Measurements from ENCODE around the gene STX11. TPM values are rescaled to one million over a fixed set of nuclear protein-coding genes. Genes with fewer than 3 reads are reported as not detected.

STX11 gene
- total RNA-seq, 1 experiment from 2014 or later: 0.24 TPM

DNA sequence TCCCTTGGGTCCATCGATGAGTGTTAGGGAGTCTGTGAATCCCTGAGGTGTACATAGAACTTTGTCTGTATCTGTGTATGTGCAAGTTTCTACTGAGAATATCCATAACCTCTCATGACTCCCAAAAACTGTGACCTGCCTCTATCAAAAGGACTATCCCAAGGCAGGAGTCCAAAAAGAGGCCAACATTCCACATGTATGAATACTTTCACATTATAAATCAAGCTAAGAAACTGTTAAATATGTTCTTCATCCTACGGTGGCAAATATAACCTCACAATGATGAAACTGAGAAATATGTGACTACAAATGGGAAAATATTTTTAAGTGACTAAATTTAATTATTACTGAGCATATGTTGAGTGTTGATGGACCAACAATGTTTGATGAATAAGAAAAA is 16.1 kb upstream of the STX11 start:
- H3K4me3 Mint-ChIP-seq (ENCODE audit: low read depth, unreplicated experiment): no peak overlapping the region
- no peak overlapping the region for H3K27ac Mint-ChIP-seq (ENCODE audit: unreplicated experiment)
- no TSS peak for BruUV-seq (replicated peaks)
- CTCF ChIA-PET: no interaction called here
- no peaks in the 10 kb centered on the region for H3K27me3 Mint-ChIP-seq (ENCODE audit: unreplicated experiment)
- no peaks in the 10 kb centered on the region for H3K9me3 Mint-ChIP-seq (ENCODE audit: low read depth, unreplicated experiment)
- intact Hi-C loops (cut with micrococcal nuclease; ENCODE audit: unreplicated experiment): no loop called here
- peaks cover 13% of the 10 kb centered on the region for H3K4me1 Mint-ChIP-seq (ENCODE audit: low read depth, unreplicated experiment)
- no peaks in the 10 kb centered on the region for H3K36me3 Mint-ChIP-seq (ENCODE audit: insufficient read depth, unreplicated experiment)
- no peak for DNase-seq
- TF ChIP-seq CTCF (IDR thresholded peaks at IDR 0.05; ENCODE audit: unreplicated experiment): no peak

- intact Hi-C loops (cut with micrococcal nuclease; ENCODE audit: unreplicated experiment): no loop called here
- H3K27me3 Mint-ChIP-seq (ENCODE audit: unreplicated experiment): no peaks in the 10 kb centered on the region
- H3K4me3 Mint-ChIP-seq (ENCODE audit: low read depth, unreplicated experiment): no peak overlapping the region
Observed at GRCh38 chr6:144134737-144135136, 15.6 kb upstream of the STX11 start.

DNA sequence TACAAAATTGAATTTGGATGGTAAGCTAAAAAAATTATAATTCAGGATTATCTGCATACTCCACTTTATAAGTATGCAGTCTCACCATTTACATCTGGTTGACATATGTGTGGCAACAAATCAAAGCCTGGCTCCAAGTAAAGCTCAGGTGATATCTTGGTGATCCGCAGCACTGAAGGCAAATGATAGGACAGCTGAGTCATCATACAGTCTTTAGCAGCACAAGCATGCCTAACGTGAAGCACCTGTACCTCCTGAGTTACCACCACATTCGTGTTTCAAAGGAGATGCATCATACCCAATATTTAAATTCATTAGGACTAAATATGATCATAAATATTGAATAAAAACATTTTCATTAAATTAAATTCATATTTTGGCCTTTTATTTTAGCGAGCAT is 11.8 kb upstream of the STX11 start:
- Mint-ChIP-seq H3K9me3 (ENCODE audit: low read depth, unreplicated experiment) (no peaks in the 10 kb centered on the region), H3K27ac (ENCODE audit: unreplicated experiment) (no peak overlapping the region), H3K4me3 (ENCODE audit: low read depth, unreplicated experiment) (no peak overlapping the region), H3K27me3 (ENCODE audit: unreplicated experiment) (no peaks in the 10 kb centered on the region), H3K36me3 (ENCODE audit: insufficient read depth, unreplicated experiment) (no peaks in the 10 kb centered on the region), H3K4me1 (ENCODE audit: low read depth, unreplicated experiment) (no peaks in the 10 kb centered on the region)
- DNase-seq: no peak
- intact Hi-C loops (cut with micrococcal nuclease; ENCODE audit: unreplicated experiment): no loop called here
- CTCF ChIA-PET: interaction anchor here (1.2 kb wide), 1 partner anchor 32 kb away, joined by 3 read pairs; no protein-coding TSS in a partner anchor
- no TSS peak for BruUV-seq (replicated peaks)
- TF ChIP-seq CTCF (IDR thresholded peaks at IDR 0.05; ENCODE audit: unreplicated experiment): no peak

More at GRCh38 chr6:144134737-144135136, 15.6 kb upstream of the STX11 start:
- Mint-ChIP-seq H3K27ac (ENCODE audit: unreplicated experiment) (no peak overlapping the region), H3K36me3 (ENCODE audit: insufficient read depth, unreplicated experiment) (no peaks in the 10 kb centered on the region), H3K9me3 (ENCODE audit: low read depth, unreplicated experiment) (no peaks in the 10 kb centered on the region), H3K4me1 (ENCODE audit: low read depth, unreplicated experiment) (peaks cover 13% of the 10 kb centered on the region)
- BruUV-seq (replicated peaks): no TSS peak
- no peak for DNase-seq
- no peak for TF ChIP-seq CTCF (IDR thresholded peaks at IDR 0.05; ENCODE audit: unreplicated experiment)
- CTCF ChIA-PET: no interaction called here

- CTCF ChIA-PET: no interaction called here
- DNase-seq: no peak
- no peak overlapping the region for H3K4me3 Mint-ChIP-seq (ENCODE audit: low read depth, unreplicated experiment)
- H3K4me1 Mint-ChIP-seq (ENCODE audit: low read depth, unreplicated experiment): no peaks in the 10 kb centered on the region
- no peaks in the 10 kb centered on the region for H3K36me3 Mint-ChIP-seq (ENCODE audit: insufficient read depth, unreplicated experiment)
- H3K27me3 Mint-ChIP-seq (ENCODE audit: unreplicated experiment): no peaks in the 10 kb centered on the region
- TF ChIP-seq CTCF (IDR thresholded peaks at IDR 0.05; ENCODE audit: unreplicated experiment): no peak
- no peaks in the 10 kb centered on the region for H3K9me3 Mint-ChIP-seq (ENCODE audit: low read depth, unreplicated experiment)
- no peak overlapping the region for H3K27ac Mint-ChIP-seq (ENCODE audit: unreplicated experiment)
- intact Hi-C loops (cut with micrococcal nuclease; ENCODE audit: unreplicated experiment): no loop called here
- BruUV-seq (replicated peaks): no TSS peak
Observed at GRCh38 chr6:144139817-144140216, 10.5 kb upstream of the STX11 start.

All from Calu3 (cell line).